Activated T-cell treated with anti-CD3 and anti-CD28 coated beads, Interleukin-2, amount 50 U/mL, for 24 hours (primary cell): ENCODE measurements around the gene SIK2.
"Not testable (repeated sequence)": the region's sequence is repeated elsewhere in the genome, so short reads cannot be mapped to it uniquely, and the experiment has no call there.

ENCODE experiments used
- DNase-seq: peaks from one replicate; pipeline ENCODE4 v3.0.0-alpha.2; 2020
- H3K27ac Mint-ChIP-seq: 2 replicates; pipeline ENCODE4 v1.8.0; 2020; ENCODE audit warnings: mild to moderate bottlenecking, mixed read lengths
- H3K27me3 Mint-ChIP-seq: 2 replicates; pipeline ENCODE4 v1.8.0; 2020; ENCODE audit warnings: mixed read lengths
- H3K36me3 Mint-ChIP-seq: 2 replicates; pipeline ENCODE4 v1.8.0; 2020; ENCODE audit warnings: low read depth, mixed read lengths
- H3K4me1 Mint-ChIP-seq: 2 replicates; pipeline ENCODE4 v1.8.0; 2020; ENCODE audit warnings: low read depth, mixed read lengths
- H3K4me3 Mint-ChIP-seq: 2 replicates; pipeline ENCODE4 v1.8.0; 2020; ENCODE audit warnings: mild to moderate bottlenecking, moderate library complexity, mixed read lengths
- H3K9me3 Mint-ChIP-seq: 2 replicates; pipeline ENCODE4 v1.8.0; 2020; ENCODE audit warnings: mixed read lengths

The SIK2 gene

GRCh38 chr11:111762981-111763643, 160.9 kb downstream of the SIK2 start:
- H3K9me3 Mint-ChIP-seq, result no peaks in the 10 kb centered on the region
- H3K36me3 Mint-ChIP-seq, result peaks cover 76% of the 10 kb centered on the region
- no peaks in the 10 kb centered on the region for H3K27me3 Mint-ChIP-seq
- peaks cover 39% of the 10 kb centered on the region for H3K4me1 Mint-ChIP-seq
- no peak overlapping the region for H3K4me3 Mint-ChIP-seq
- no peak overlapping the region for H3K27ac Mint-ChIP-seq
- no peak for DNase-seq

GRCh38 chr11:111764621-111765020, 162.4 kb downstream of the SIK2 start:
- H3K4me1 Mint-ChIP-seq, result peaks cover 39% of the 10 kb centered on the region
- H3K4me3 Mint-ChIP-seq, result peak overlapping the region; percentile 100
- peaks cover 63% of the 10 kb centered on the region for H3K36me3 Mint-ChIP-seq
- H3K27ac Mint-ChIP-seq, result no peak overlapping the region
- H3K27me3 Mint-ChIP-seq, result no peaks in the 10 kb centered on the region
- no peak for DNase-seq
- H3K9me3 Mint-ChIP-seq, result no peaks in the 10 kb centered on the region

GRCh38 chr11:111765320-111765983, 163.2 kb downstream of the SIK2 start:
- Mint-ChIP-seq H3K4me3 (peak overlapping the region; percentile 100), H3K4me1 (peaks cover 39% of the 10 kb centered on the region), H3K27me3 (no peaks in the 10 kb centered on the region), H3K9me3 (no peaks in the 10 kb centered on the region), H3K27ac (peak overlapping the region; percentile 99), H3K36me3 (peaks cover 54% of the 10 kb centered on the region)
- no peak for DNase-seq

- Mint-ChIP-seq H3K4me1 (peaks cover 39% of the 10 kb centered on the region), H3K4me3 (peak within 1 kb of the TSS; percentile 100), H3K36me3 (peaks cover 47% of the 10 kb centered on the region), H3K27ac (peak within 1 kb of the TSS; percentile 99), H3K9me3 (no peaks in the 10 kb centered on the region), H3K27me3 (no peaks in the 10 kb centered on the region)
- peak; percentile 84 for DNase-seq
Observed at GRCh38 chr11:111765984-111766833, 164.0 kb downstream of the SIK2 start, which contains the start of gene PPP2R1B. Gene PPP2R1B (minus strand): TSS chr11:111766389. CDS start chr11:111766361, 28 bp downstream.

GRCh38 chr11:111766834-111767142, 164.5 kb downstream of the SIK2 start:
- H3K4me1 Mint-ChIP-seq, result peaks cover 39% of the 10 kb centered on the region
- peaks cover 41% of the 10 kb centered on the region for H3K36me3 Mint-ChIP-seq
- H3K4me3 Mint-ChIP-seq, result peak overlapping the region; percentile 100
- H3K9me3 Mint-ChIP-seq, result no peaks in the 10 kb centered on the region
- no peak for DNase-seq
- peak overlapping the region; percentile 99 for H3K27ac Mint-ChIP-seq
- H3K27me3 Mint-ChIP-seq, result no peaks in the 10 kb centered on the region

GRCh38 chr11:111770581-111771134, 168.4 kb downstream of the SIK2 start:
- no peak for DNase-seq
- Mint-ChIP-seq H3K27me3 (no peaks in the 10 kb centered on the region), H3K36me3 (peaks cover 5% of the 10 kb centered on the region), H3K4me1 (peaks cover 10% of the 10 kb centered on the region), H3K9me3 (no peaks in the 10 kb centered on the region), H3K4me3 (no peak overlapping the region), H3K27ac (no peak overlapping the region)

GRCh38 chr11:111771205-111771604, 169.0 kb downstream of the SIK2 start:
- DNase-seq, H3K27me3 Mint-ChIP-seq, H3K9me3 Mint-ChIP-seq, H3K36me3 Mint-ChIP-seq, H3K4me3 Mint-ChIP-seq, H3K27ac Mint-ChIP-seq: not testable (repeated sequence)
- peaks cover 10% of the 10 kb centered on the region for H3K4me1 Mint-ChIP-seq

GRCh38 chr11:111772535-111772934, 170.3 kb downstream of the SIK2 start:
- Mint-ChIP-seq H3K36me3 (no peaks in the 10 kb centered on the region), H3K9me3 (no peaks in the 10 kb centered on the region), H3K4me3 (no peak overlapping the region), H3K4me1 (no peaks in the 10 kb centered on the region), H3K27ac (no peak overlapping the region), H3K27me3 (no peaks in the 10 kb centered on the region)
- DNase-seq, result no peak

- H3K9me3 Mint-ChIP-seq, result no peaks in the 10 kb centered on the region
- no peaks in the 10 kb centered on the region for H3K4me1 Mint-ChIP-seq
- no peaks in the 10 kb centered on the region for H3K36me3 Mint-ChIP-seq
- DNase-seq, result no peak
- no peaks in the 10 kb centered on the region for H3K27me3 Mint-ChIP-seq
- H3K4me3 Mint-ChIP-seq, result no peak overlapping the region
- no peak overlapping the region for H3K27ac Mint-ChIP-seq
Observed at GRCh38 chr11:111774955-111775710, 172.9 kb downstream of the SIK2 start.

- H3K27me3 Mint-ChIP-seq, result no peaks in the 10 kb centered on the region
- no peak for DNase-seq
- no peaks in the 10 kb centered on the region for H3K4me1 Mint-ChIP-seq
- H3K27ac Mint-ChIP-seq, result no peak overlapping the region
- H3K36me3 Mint-ChIP-seq, result no peaks in the 10 kb centered on the region
- H3K4me3 Mint-ChIP-seq, result no peak overlapping the region
- no peaks in the 10 kb centered on the region for H3K9me3 Mint-ChIP-seq
Observed at GRCh38 chr11:111776398-111777093, 174.3 kb downstream of the SIK2 start.

- no peak for DNase-seq
- no peaks in the 10 kb centered on the region for H3K9me3 Mint-ChIP-seq
- no peak overlapping the region for H3K27ac Mint-ChIP-seq
Observed at GRCh38 chr11:111777094-111778046, 175.1 kb downstream of the SIK2 start.

GRCh38 chr11:111778047-111778558, 175.9 kb downstream of the SIK2 start:
- no peak for DNase-seq
- Mint-ChIP-seq H3K27me3 (no peaks in the 10 kb centered on the region), H3K9me3 (no peaks in the 10 kb centered on the region), H3K36me3 (peaks cover 7% of the 10 kb centered on the region), H3K4me1 (no peaks in the 10 kb centered on the region), H3K27ac (no peak overlapping the region), H3K4me3 (no peak overlapping the region)

More at GRCh38 chr11:111777094-111778046, 175.1 kb downstream of the SIK2 start:
- H3K4me1 Mint-ChIP-seq, result no peaks in the 10 kb centered on the region
- no peak overlapping the region for H3K4me3 Mint-ChIP-seq
- no peaks in the 10 kb centered on the region for H3K27me3 Mint-ChIP-seq
- peaks cover 1% of the 10 kb centered on the region for H3K36me3 Mint-ChIP-seq
